HG03159 (cell line): Measurements from ENCODE around the gene GOLGA8B.
"Not testable (repeated sequence)": the region's sequence is repeated elsewhere in the genome, so short reads cannot be mapped to it uniquely, and the experiment has no call there.

Experiments
- ATAC-seq: cut with Tn5 transposase; IDR thresholded peaks from one replicate; pipeline ENCODE4 v1.9.1; 2021; ENCODE audit warnings: mild to moderate bottlenecking, moderate library complexity; ENCODE audit not compliant: unreplicated experiment

GOLGA8B gene

DNA sequence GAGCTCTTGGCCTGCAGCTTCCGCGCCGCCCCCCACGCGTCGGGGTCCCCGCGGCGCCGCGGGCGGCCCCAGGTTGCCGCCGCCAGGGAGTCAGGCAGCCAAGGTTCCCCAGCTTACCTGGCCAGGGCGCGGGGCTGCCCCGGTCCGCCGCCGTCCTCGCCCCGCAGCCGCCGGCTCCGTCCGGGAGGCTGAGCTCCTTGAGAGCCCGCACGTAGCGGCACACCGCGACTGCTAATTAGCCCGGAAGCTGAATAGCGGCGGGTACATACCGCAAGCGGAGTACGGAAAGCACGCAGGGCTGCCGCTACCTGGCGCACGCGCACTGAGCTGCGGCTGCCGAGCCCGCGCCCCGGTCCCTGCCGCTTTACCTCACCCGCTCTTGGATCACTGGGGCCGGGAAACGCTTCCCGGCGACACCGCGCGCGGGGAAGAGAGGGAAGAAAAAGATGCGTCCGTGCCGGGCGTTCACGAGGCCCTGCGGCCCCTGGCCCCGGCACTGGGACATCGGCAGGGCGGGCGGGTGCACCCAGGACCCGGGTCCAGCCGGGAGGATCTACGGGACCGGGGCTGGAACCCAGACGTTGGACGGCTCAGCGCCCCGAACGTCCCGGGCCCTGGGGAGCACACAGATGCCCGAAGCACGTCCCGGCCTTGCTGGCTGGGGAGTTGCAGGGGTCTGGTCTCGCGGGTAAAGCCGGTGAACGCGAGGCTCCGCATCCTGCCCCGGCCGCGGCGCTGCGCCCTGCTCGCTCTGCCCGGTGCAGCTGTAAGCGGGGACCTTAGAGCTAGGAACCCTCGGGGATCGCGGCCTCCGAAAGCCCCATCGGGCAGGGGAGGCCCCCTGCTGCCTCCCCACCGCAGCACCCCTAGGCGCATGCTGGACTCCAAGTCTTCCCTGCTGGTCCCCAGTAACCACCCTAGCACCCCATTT lies at the start of gene GOLGA8B:
Gene GOLGA8B (minus strand): TSS at position 253 of the 931 bp plus-strand sequence. CDS start 47,739 bp downstream, outside the sequence.
- ATAC-seq, result peak; percentile 76

- not testable (repeated sequence) for ATAC-seq
These were observed 49.7 kb upstream of the GOLGA8B start for GRCh38 chr15:34633165-34633564.

GRCh38 chr15:34628577-34629152 lies 45.2 kb upstream of the GOLGA8B start:
- no peak for ATAC-seq

GRCh38 chr15:34625007-34625406 lies 41.6 kb upstream of the GOLGA8B start:
- no peak for ATAC-seq

DNA sequence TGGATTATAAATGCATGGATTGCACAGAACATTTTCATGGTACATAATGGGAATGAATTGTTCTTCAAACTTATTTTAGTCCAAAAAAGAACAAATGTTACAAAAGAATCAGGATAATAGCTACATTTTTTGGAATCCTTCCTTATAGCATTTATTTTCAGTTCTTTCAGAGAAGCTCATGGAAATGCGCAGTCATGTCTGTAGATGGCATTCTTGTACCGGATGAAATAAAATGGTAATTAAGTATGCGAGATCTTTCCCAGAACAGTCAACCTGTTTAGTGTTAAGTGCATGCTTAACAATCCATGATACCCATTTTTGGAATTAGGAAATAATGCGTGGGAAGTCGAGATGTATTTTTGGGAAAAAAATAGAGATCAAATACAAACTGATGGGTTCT lies 38.2 kb upstream of the GOLGA8B start:
- no peak for ATAC-seq

- no peak for ATAC-seq
These were observed 37.4 kb upstream of the GOLGA8B start for GRCh38 chr15:34620814-34621213.

DNA sequence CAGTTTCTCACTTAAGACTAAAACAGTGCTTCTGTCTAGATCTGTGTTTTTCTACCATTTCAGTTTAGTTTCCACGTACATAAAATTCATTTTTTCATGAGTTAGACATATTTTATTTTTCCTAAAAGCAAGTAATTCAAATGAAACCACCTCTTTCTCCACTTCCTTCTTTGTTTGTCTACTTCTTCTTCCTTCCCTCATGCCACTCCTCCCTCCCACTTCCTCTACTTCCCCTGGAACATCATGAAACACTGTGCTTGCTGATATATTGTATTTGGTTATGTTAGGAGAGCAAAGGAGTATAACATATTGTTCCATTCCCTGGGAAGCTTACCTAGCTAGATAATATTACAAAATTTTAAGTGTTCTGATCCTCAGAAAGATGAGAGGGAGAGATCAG lies 36.7 kb upstream of the GOLGA8B start:
- ATAC-seq, result no peak

GRCh38 chr15:34619151-34619550 lies 35.7 kb upstream of the GOLGA8B start:
- ATAC-seq, result no peak

DNA sequence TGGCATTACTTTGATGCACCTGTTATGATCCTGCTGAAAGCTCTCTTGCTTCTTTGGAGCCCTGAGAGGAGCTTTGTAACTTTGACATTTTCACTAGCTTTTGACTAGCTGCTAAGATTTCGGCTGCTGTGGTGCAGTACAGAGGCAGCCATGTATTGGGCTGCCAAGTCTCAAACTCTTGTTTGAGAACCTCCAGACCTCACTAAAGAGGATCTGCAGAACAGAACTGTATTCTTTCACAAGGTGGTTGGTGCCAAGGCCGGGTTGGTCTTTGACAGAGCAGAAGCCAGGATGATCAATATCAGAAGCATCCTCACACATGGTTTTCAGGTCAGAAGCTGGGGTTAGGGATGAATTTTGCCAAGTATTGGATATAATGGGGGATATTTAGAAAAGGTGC lies 34.6 kb upstream of the GOLGA8B start:
- no peak for ATAC-seq

GRCh38 chr15:34616613-34617012 lies 33.2 kb upstream of the GOLGA8B start:
- no peak for ATAC-seq

- no peak for ATAC-seq
These were observed 30.5 kb upstream of the GOLGA8B start for GRCh38 chr15:34613997-34614396.

- no peak for ATAC-seq
These were observed 29.9 kb upstream of the GOLGA8B start for GRCh38 chr15:34613301-34613700.

- no peak for ATAC-seq
These were observed 26.9 kb upstream of the GOLGA8B start for GRCh38 chr15:34610354-34610753.

DNA sequence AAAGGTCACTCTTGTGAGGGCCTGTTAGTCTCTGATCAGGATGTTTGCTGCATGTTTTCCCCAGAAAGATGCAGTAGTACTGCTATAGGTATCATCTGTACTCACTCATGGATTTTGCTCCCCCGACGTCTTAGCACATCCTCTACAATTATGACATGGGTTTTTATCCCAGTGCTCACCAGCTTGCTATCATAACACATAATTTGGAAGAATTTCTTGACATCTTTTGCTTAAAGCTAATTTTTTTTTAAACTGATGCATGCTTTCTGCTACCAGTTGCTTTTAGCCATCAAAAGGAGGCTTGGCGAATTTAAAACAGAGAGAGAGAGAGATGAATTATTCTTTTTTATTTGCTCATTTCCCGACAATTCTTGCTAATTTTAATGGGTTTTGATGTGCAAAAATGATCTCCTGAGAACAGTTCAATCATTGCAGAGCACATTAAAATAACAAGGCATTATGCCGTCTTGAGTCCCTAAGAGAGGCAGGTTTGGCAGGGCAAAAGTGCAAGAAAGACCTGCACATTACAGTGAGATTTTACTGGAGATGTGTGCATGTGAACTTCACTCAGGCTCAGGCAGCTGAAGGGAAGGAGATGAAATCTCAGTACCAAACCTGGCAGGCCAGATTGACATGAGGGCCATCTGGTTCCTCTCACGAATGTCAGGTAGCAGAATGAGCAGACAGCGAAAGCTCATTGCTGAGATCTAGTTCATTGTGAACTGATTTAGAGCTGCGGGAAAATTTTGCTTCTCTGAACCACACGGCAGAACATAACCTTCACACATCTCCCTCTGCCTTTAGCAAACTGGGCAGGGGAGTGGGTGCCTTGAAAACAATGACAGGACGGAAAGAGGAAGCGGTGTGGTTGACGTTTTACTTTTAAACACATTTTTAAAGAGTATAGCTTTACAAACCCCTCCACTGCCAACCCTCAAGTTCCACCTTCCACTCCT lies 25.9 kb upstream of the GOLGA8B start:
- ATAC-seq, result no peak

- ATAC-seq, result no peak
These were observed 25.1 kb upstream of the GOLGA8B start for GRCh38 chr15:34608517-34608916.

- ATAC-seq, result no peak
These were observed 24.4 kb upstream of the GOLGA8B start for GRCh38 chr15:34607832-34608231.

DNA sequence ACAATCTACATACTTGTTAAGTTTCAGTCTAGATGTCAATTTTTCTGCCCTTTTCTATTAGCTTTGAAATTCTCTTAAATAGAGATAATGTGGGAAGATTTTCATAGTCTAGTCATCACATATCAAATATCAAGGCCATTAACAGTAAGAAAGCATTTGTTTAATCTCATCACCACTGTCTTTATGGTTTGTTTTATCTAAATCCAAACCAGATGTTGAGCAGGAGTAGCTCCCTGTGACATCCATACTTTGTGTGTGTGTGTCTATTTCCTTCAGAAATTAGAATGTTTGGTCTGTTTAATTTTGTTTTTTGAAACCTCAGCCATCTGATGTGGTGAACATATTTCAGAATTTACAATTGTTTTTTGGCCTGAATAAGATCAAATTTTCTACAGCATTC lies 23.1 kb upstream of the GOLGA8B start:
- no peak for ATAC-seq

DNA sequence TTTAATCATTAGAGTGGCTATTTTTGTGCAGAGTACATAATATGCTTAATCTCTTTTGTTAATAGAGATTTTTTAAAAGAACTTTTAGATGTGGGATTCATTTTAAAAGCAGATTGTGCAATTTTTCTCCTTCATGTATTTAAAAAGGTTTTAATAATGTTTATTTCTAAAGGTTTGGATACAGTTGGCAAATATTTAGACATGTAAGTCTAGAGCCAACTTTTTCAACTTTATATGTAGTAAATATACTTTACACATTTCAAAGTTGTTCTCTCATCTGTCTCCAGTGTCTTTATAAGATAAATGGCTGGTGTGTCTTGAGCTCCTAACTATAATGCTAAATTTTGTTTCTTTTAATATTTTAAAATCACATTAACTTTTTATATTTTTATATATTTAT lies 22.7 kb upstream of the GOLGA8B start:
- ATAC-seq, result no peak

- ATAC-seq, result no peak
These were observed 19.6 kb upstream of the GOLGA8B start for GRCh38 chr15:34603095-34603494.

- ATAC-seq, result no peak
These were observed 17.5 kb upstream of the GOLGA8B start for GRCh38 chr15:34600923-34601322.
